GM12873 (cell line): ENCODE data around the gene CPLANE2.

Source experiments
- CTCF ChIP-seq: IDR thresholded peaks from 2 replicates; pipeline ENCODE4 v1.5.1; 2012; ENCODE audit warnings: low read depth, mild to moderate bottlenecking, moderate library complexity, low read length, control low read depth; ENCODE audit not compliant: insufficient read depth; ENCODE audit errors: missing control alignments

The CPLANE2 gene

GRCh38 chr1:16253332-16253922, 16.4 kb upstream of the CPLANE2 start:
- no peak for TF ChIP-seq CTCF

GRCh38 chr1:16252912-16253311, 15.9 kb upstream of the CPLANE2 start:
- no peak for TF ChIP-seq CTCF

- TF ChIP-seq CTCF: no peak
These were observed 14.4 kb upstream of the CPLANE2 start for GRCh38 chr1:16251381-16251780.

- TF ChIP-seq CTCF: no peak
These were observed 13.7 kb upstream of the CPLANE2 start for GRCh38 chr1:16250524-16251251.

GRCh38 chr1:16249596-16250241, 12.7 kb upstream of the CPLANE2 start:
- no peak for TF ChIP-seq CTCF

- no peak for TF ChIP-seq CTCF
These were observed 11.9 kb upstream of the CPLANE2 start for GRCh38 chr1:16248603-16249516.
